TTC549 (cell line): ENCODE data around the gene ZCCHC7.

Experiments used
- FAIRE-seq: peaks from 2 replicates; lab custom pipeline; 2012; peaks lifted over from hg19 to GRCh38; lab: Jason Lieb, UNC

ZCCHC7 gene

GRCh38 chr9:37210737-37211523 is 90.6 kb downstream of the ZCCHC7 start:
- FAIRE-seq = no peak

GRCh38 chr9:37212435-37212834 is 92.1 kb downstream of the ZCCHC7 start:
- no peak for FAIRE-seq

- no peak for FAIRE-seq
Observed at GRCh38 chr9:37215381-37215780, 95.0 kb downstream of the ZCCHC7 start.

- FAIRE-seq = no peak
Observed at GRCh38 chr9:37215830-37216229, 95.5 kb downstream of the ZCCHC7 start.

GRCh38 chr9:37217161-37217560 is 96.8 kb downstream of the ZCCHC7 start:
- FAIRE-seq = no peak

GRCh38 chr9:37218800-37219425 is 98.5 kb downstream of the ZCCHC7 start:
- FAIRE-seq = no peak

GRCh38 chr9:37220971-37221370 is 100.6 kb downstream of the ZCCHC7 start:
- no peak for FAIRE-seq

GRCh38 chr9:37221489-37222106 is 101.2 kb downstream of the ZCCHC7 start:
- no peak for FAIRE-seq

- peak; percentile 60 for FAIRE-seq
Observed at GRCh38 chr9:37229455-37229854, 109.1 kb downstream of the ZCCHC7 start.

GRCh38 chr9:37229882-37230482 is 109.6 kb downstream of the ZCCHC7 start:
- FAIRE-seq = no peak

GRCh38 chr9:37236822-37237221 is 116.4 kb downstream of the ZCCHC7 start:
- no peak for FAIRE-seq

- no peak for FAIRE-seq
Observed at GRCh38 chr9:37238122-37238521, 117.7 kb downstream of the ZCCHC7 start.

GRCh38 chr9:37239224-37239859 is 119.0 kb downstream of the ZCCHC7 start:
- no peak for FAIRE-seq

GRCh38 chr9:37239921-37240320 is 119.5 kb downstream of the ZCCHC7 start:
- no peak for FAIRE-seq

GRCh38 chr9:37241340-37241739 is 121.0 kb downstream of the ZCCHC7 start:
- no peak for FAIRE-seq

- no peak for FAIRE-seq
Observed at GRCh38 chr9:37242089-37242488, 121.7 kb downstream of the ZCCHC7 start.

GRCh38 chr9:37243588-37244345 is 123.4 kb downstream of the ZCCHC7 start:
- no peak for FAIRE-seq

- no peak for FAIRE-seq
Observed at GRCh38 chr9:37246826-37247225, 126.5 kb downstream of the ZCCHC7 start.

GRCh38 chr9:37248651-37249163 is 128.3 kb downstream of the ZCCHC7 start:
- FAIRE-seq = no peak

- FAIRE-seq = no peak
Observed at GRCh38 chr9:37251452-37251851, 131.1 kb downstream of the ZCCHC7 start.

- no peak for FAIRE-seq
Observed at GRCh38 chr9:37253377-37253937, 133.1 kb downstream of the ZCCHC7 start.
